Ovary (tissue), 3 donors: ENCODE data around the gene PPP2R3B.

Experiments used
- CTCF ChIP-seq, 3 donors: fragments of 450-650 bp in 2 of 3; fragments of 200-600 bp in 1 of 3; IDR thresholded peaks; one replicate each; pipeline versions ENCODE4 v1.5.1 to v1.8.0; 2016 to 2022; ENCODE audit warnings: antibody characterized with exemption in 3 of 3, mild to moderate bottlenecking in 1 of 3
- POLR2A ChIP-seq: fragments of 450-650 bp; IDR thresholded peaks from one replicate; pipeline ENCODE4 v1.6.1; 2017; ENCODE audit warnings: antibody characterized with exemption, mild to moderate bottlenecking, moderate library complexity
- donor health status: DM: no; HTN: no; CAD: no.

- no peak for TF ChIP-seq CTCF (IDR thresholded peaks at IDR 0.05)
- TF ChIP-seq POLR2A, result no peak
Observed at GRCh38 chrX:368811-369562, 17.7 kb downstream of the PPP2R3B start.
